ENCODE results near the gene HDGF. TPM values are rescaled to one million over a fixed set of nuclear protein-coding genes. Genes with fewer than 3 reads are reported as not detected.

Gene HDGF
- total and polyA plus RNA-seq, 9 of the 15 experiments (the other 6 are each of a cell fraction or from before 2014, with no cell fraction given): 38.8 to 601 (median 400) TPM

DNA sequence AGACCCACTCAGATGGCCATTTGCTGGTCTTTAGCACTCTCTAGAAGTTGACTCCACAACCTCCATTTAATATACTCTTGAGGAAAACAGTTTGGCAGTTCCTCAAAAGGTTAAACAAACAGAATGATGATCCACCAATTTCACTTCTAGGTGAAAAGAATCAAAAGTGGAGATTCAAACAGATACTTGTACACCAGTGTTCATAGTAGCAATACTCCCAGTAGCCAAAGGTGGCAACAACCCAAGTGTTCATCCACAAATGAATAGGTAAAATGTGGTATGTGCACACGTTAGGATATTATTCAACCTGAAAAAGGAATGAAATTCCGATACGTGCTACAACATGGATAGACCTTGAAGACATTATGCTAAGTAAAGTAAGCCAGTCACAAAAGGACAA is 22.1 kb upstream of the HDGF start:
- peak overlapping the region; percentile 79 for H3K4me2 ChIP-seq (ENCODE audit: insufficient read depth, low read length)
- H2AFZ ChIP-seq (ENCODE audit: low read depth, low read length): no peak overlapping the region
- H3K9me3 ChIP-seq (replicated peaks; ENCODE audit: control insufficient read depth, insufficient read depth, low read depth, low read length): no peaks in the 10 kb centered on the region
- intact Hi-C loops (cut with micrococcal nuclease): no loop called here
- no TSS peak for BruUV-seq (replicated peaks)
- no peak overlapping the region for H3K4me3 ChIP-seq
- peak overlapping the region; percentile 42 to 79; a peak in 2 of 4 replicates for H3K9ac ChIP-seq (ENCODE audit: insufficient read depth in 1 of 2, low read depth in 2 of 2, low read length in 2 of 2)
- no peaks in the 10 kb centered on the region for H3K9me1 ChIP-seq (ENCODE audit: control insufficient read depth, insufficient read depth, low read length)
- H3K27me3 ChIP-seq (ENCODE audit: control insufficient read depth in 2 of 2, insufficient read depth in 2 of 2, low read length in 2 of 2): no peaks in the 10 kb centered on the region
- in situ Hi-C loops (cut with MboI): no loop called here
- no peak for TF ChIP-seq SMC3 (conservative IDR thresholded peaks at IDR 0.05; ENCODE audit: insufficient read depth, low read depth, low read length)
- TF ChIP-seq, protein P1, sequence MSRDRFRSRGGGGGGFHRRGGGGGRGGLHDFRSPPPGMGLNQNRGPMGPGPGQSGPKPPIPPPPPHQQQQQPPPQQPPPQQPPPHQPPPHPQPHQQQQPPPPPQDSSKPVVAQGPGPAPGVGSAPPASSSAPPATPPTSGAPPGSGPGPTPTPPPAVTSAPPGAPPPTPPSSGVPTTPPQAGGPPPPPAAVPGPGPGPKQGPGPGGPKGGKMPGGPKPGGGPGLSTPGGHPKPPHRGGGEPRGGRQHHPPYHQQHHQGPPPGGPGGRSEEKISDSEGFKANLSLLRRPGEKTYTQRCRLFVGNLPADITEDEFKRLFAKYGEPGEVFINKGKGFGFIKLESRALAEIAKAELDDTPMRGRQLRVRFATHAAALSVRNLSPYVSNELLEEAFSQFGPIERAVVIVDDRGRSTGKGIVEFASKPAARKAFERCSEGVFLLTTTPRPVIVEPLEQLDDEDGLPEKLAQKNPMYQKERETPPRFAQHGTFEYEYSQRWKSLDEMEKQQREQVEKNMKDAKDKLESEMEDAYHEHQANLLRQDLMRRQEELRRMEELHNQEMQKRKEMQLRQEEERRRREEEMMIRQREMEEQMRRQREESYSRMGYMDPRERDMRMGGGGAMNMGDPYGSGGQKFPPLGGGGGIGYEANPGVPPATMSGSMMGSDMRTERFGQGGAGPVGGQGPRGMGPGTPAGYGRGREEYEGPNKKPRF (IDR thresholded peaks at IDR 0.05; ENCODE audit: low read depth, low read length): no peak
- no peak for TF ChIP-seq ZNF24 (IDR thresholded peaks at IDR 0.05)
- no peak for TF ChIP-seq SMAD3 (CRISPR knock-in tag; conservative IDR thresholded peaks at IDR 0.05)
- ChIA-PET POLR2A (interaction anchor here (1.0 to 1.5 kb wide), 3 partner anchors 8 to 132 kb away, joined by 3 to 4 read pairs (median 3); no protein-coding TSS in a partner anchor), CTCF (ENCODE audit: low intra/inter-chr PET ratio) (no interaction called here)
- FAIRE-seq (no peak), DNase-seq (ENCODE audit: extremely low read depth in 1 of 4, low spot score in 3 of 4) (no peak), ATAC-seq (0 out of 3 replicates have a peak, but pooled peaks have one; percentile 16)
- H4K20me1 ChIP-seq (replicated peaks; ENCODE audit: control insufficient read depth, insufficient read depth, low read length): peaks cover 13% of the 10 kb centered on the region; the same call in 1 of the 2 replicates
- H3K4me1 ChIP-seq (replicated peaks in 1 of 2; ENCODE audit: control insufficient read depth in 2 of 2, insufficient read depth in 2 of 2, low read length in 2 of 2): peaks cover 26 to 43% of the 10 kb centered on the region in 2 experiments
- WGBS (ENCODE audit: insufficient coverage, low coverage, missing lambda C conversion rate): 93% methylated on average over 3 of the region's 3 CpGs
- peaks cover 57% of the 10 kb centered on the region for H3K36me3 ChIP-seq (ENCODE audit: control insufficient read depth, insufficient read depth, low read length)
- peak overlapping the region; percentile 58 for H3K27ac ChIP-seq (ENCODE audit: extremely low read depth, low read depth, low read length)
- H3K79me2 ChIP-seq (ENCODE audit: control insufficient read depth, insufficient read depth, low read length): peaks cover 92% of the 10 kb centered on the region

All from K562 (cell line).